ENCODE measurements around the gene PFKFB4.

PFKFB4 gene

GRCh38 chr3:48518638-48519276 lies 37.8 kb downstream of the PFKFB4 start:
- DNase-seq, result no peak
- TF ChIP-seq POLR2A (IDR thresholded peaks at IDR 0.05; ENCODE audit: low read length), result no peak
- no peak for TF ChIP-seq GATA1 (IDR thresholded peaks at IDR 0.05; ENCODE audit: low read depth, low read length)

- DNase-seq, result no peak
- no peak for TF ChIP-seq POLR2A (IDR thresholded peaks at IDR 0.05; ENCODE audit: low read length)
- TF ChIP-seq GATA1 (IDR thresholded peaks at IDR 0.05; ENCODE audit: low read depth, low read length), result no peak
Observed at GRCh38 chr3:48518069-48518468, 38.5 kb downstream of the PFKFB4 start.

GRCh38 chr3:48516571-48516970 lies 40.0 kb downstream of the PFKFB4 start:
- TF ChIP-seq POLR2A (IDR thresholded peaks at IDR 0.05; ENCODE audit: low read length) (no peak), GATA1 (IDR thresholded peaks at IDR 0.05; ENCODE audit: low read depth, low read length) (no peak)
- no peak for DNase-seq

- no peak for DNase-seq
Observed at GRCh38 chr3:48514431-48515227, 42.0 kb downstream of the PFKFB4 start.

GRCh38 chr3:48511551-48511950 lies 45.1 kb downstream of the PFKFB4 start:
- DNase-seq, result no peak
- TF ChIP-seq GATA1 (IDR thresholded peaks at IDR 0.05; ENCODE audit: low read depth, low read length) (no peak), POLR2A (IDR thresholded peaks at IDR 0.05; ENCODE audit: low read length) (no peak)

More at GRCh38 chr3:48514431-48515227, 42.0 kb downstream of the PFKFB4 start:
- TF ChIP-seq POLR2A (IDR thresholded peaks at IDR 0.05; ENCODE audit: low read length) (no peak), GATA1 (IDR thresholded peaks at IDR 0.05; ENCODE audit: low read depth, low read length) (no peak)

- DNase-seq, result peak; percentile 77 to 81
- TF ChIP-seq POLR2A (IDR thresholded peaks at IDR 0.05; ENCODE audit: low read length) (no peak), GATA1 (IDR thresholded peaks at IDR 0.05; ENCODE audit: low read depth, low read length) (no peak)
Observed at GRCh38 chr3:48507256-48508061, 49.1 kb downstream of the PFKFB4 start.

GRCh38 chr3:48505968-48506504 lies 50.6 kb downstream of the PFKFB4 start:
- peak; percentile 58 to 71 for DNase-seq
- TF ChIP-seq GATA1 (IDR thresholded peaks at IDR 0.05; ENCODE audit: low read depth, low read length), result no peak

- no peak for TF ChIP-seq GATA1 (IDR thresholded peaks at IDR 0.05; ENCODE audit: low read depth, low read length)
- TF ChIP-seq POLR2A (IDR thresholded peaks at IDR 0.05; ENCODE audit: low read length), result no peak
- no peak for DNase-seq
Observed at GRCh38 chr3:48505146-48505545, 51.5 kb downstream of the PFKFB4 start.

- peak; percentile 70 to 82 for DNase-seq
- TF ChIP-seq GATA1 (IDR thresholded peaks at IDR 0.05; ENCODE audit: low read depth, low read length) (no peak), POLR2A (IDR thresholded peaks at IDR 0.05; ENCODE audit: low read length) (no peak)
Observed at GRCh38 chr3:48504051-48504946, 52.3 kb downstream of the PFKFB4 start, which contains the start of gene SHISA5. Gene SHISA5 (minus strand): TSS chr3:48504174. CDS start chr3:48504094, 80 bp downstream.

- peak; percentile 84 for DNase-seq
- TF ChIP-seq GATA1 (IDR thresholded peaks at IDR 0.05; ENCODE audit: low read depth, low read length) (no peak), POLR2A (IDR thresholded peaks at IDR 0.05; ENCODE audit: low read length) (peak; percentile 67)
Observed at GRCh38 chr3:48503401-48504050, 53.1 kb downstream of the PFKFB4 start.

GRCh38 chr3:48502728-48503168 lies 53.9 kb downstream of the PFKFB4 start:
- peak in 1 of 2 experiments; percentile 53 for DNase-seq
- no peak for TF ChIP-seq GATA1 (IDR thresholded peaks at IDR 0.05; ENCODE audit: low read depth, low read length)
- no peak for TF ChIP-seq POLR2A (IDR thresholded peaks at IDR 0.05; ENCODE audit: low read length)

- TF ChIP-seq POLR2A (IDR thresholded peaks at IDR 0.05; ENCODE audit: low read length) (no peak), GATA1 (IDR thresholded peaks at IDR 0.05; ENCODE audit: low read depth, low read length) (no peak)
- DNase-seq, result no peak
Observed at GRCh38 chr3:48502121-48502520, 54.5 kb downstream of the PFKFB4 start.
